Esophagus muscularis mucosa (tissue), 4 donors: Measurements from ENCODE around the gene EPHA4. TPM values are rescaled to one million over a fixed set of nuclear protein-coding genes. Genes with fewer than 3 reads are reported as not detected.

Experiments
- DNase-seq: peaks from one replicate; pipeline ENCODE4 v3.0.0-alpha.2; 2017; ENCODE audit errors: extremely low spot score
- H3K27ac ChIP-seq, 4 donors: fragments of 200-600 bp; sonication (generic); replicated peaks in 1 of 4; 1 replicate in 3 of 4; 2 replicates in 1 of 4; pipeline ENCODE4 v1.5.1; 2016 to 2019; ENCODE audit warnings: mild to moderate bottlenecking in 1 of 4
- H3K27me3 ChIP-seq, 4 donors: fragments of 200-600 bp; sonication (generic); one replicate each; pipeline versions ENCODE4 v1.5.1 to v1.6.0; 2016 to 2019
- H3K36me3 ChIP-seq, 4 donors: fragments of 200-600 bp; sonication (generic); one replicate each; pipeline ENCODE4 v1.5.1; 2016 to 2019
- H3K4me1 ChIP-seq, 4 donors: fragments of 200-600 bp; sonication (generic); one replicate each; pipeline ENCODE4 v1.5.1; 2016 to 2019
- H3K4me3 ChIP-seq, 4 donors: fragments of 200-600 bp; sonication (generic); 1 replicate in 2 of 4; 2 replicates in 2 of 4; pipeline ENCODE4 v1.5.1; 2016 to 2019; ENCODE audit warnings: mild to moderate bottlenecking in 4 of 4, moderate library complexity in 1 of 4
- H3K9me3 ChIP-seq, 4 donors: fragments of 200-600 bp; sonication (generic); 1 replicate in 3 of 4; 2 replicates in 1 of 4; pipeline ENCODE4 v1.5.1; 2016 to 2019
- CTCF ChIP-seq, 3 experiments: fragments of 200-600 bp in 2 of 3; fragments of 450-650 bp in 1 of 3; sonication (generic) in 2 of 3; IDR thresholded peaks; one replicate each; pipeline ENCODE4 v1.5.1; 2017 to 2019; ENCODE audit warnings: antibody characterized with exemption in 3 of 3, mild to moderate bottlenecking in 2 of 3, moderate library complexity in 1 of 3
- EP300 ChIP-seq: sonication (generic); formaldehyde crosslinking; IDR thresholded peaks from one replicate; pipeline ENCODE4 v1.6.1; 2017; ENCODE audit warnings: antibody characterized with exemption
- POLR2A ChIP-seq: fragments of 450-650 bp; IDR thresholded peaks from one replicate; pipeline ENCODE4 v1.6.1; 2017; ENCODE audit warnings: antibody characterized with exemption, moderate library complexity, mild to moderate bottlenecking, low read depth
- POLR2AphosphoS5 ChIP-seq, 2 donors: sonication (generic); formaldehyde crosslinking; IDR thresholded peaks; one replicate each; pipeline ENCODE4 v1.6.1; 2017; ENCODE audit warnings: antibody characterized with exemption in 2 of 2
- WGBS: methylation state at CpG from one replicate; pipeline ENCODE4 v1.1.5; 2018; 5-methylcytosine and 5-hydroxymethylcytosine counted together
- intact Hi-C: fragments of 100-400 bp; cut with DNase I; formaldehyde crosslinking; loops from one replicate; pipeline ENCODE4 v1.15.1; 2023
- total RNA-seq, 4 donors: library from RNA; depleted of rRNA; stranded (reverse); fragments of >200 nt; gene quantifications; one replicate each; pipeline versions ENCODE4 v1.1.0 to v1.2.1, GENCODE V29; 2016

Gene EPHA4
- total RNA-seq, 4 donors from 2014 or later, result 15.4 to 25.9 (median 20.2) TPM

GRCh38 chr2:221370076-221370856 is 201.8 kb downstream of the EPHA4 start:
- Histone ChIP-seq H3K27ac (no peak overlapping the region), H3K36me3 (no peaks in the 10 kb centered on the region), H3K27me3 (peaks cover 0 to 23% (median 0%) of the 10 kb centered on the region in 4 donors), H3K9me3 (no peaks in the 10 kb centered on the region), H3K4me3 (no peak overlapping the region), H3K4me1 (no peaks in the 10 kb centered on the region)
- intact Hi-C loops, result no loop called here
- no peak for DNase-seq
- 81% methylated on average over 9 of the region's 9 CpGs for WGBS
- TF ChIP-seq POLR2AphosphoS5 (IDR thresholded peaks at IDR 0.05) (no peak), CTCF (IDR thresholded peaks at IDR 0.05) (no peak), EP300 (no peak), POLR2A (no peak)
